Measurements from ENCODE around the gene RNF130.

GRCh38 chr5:179967489-179967888, 104.1 kb downstream of the RNF130 start:
- TF ChIP-seq, protein P1, sequence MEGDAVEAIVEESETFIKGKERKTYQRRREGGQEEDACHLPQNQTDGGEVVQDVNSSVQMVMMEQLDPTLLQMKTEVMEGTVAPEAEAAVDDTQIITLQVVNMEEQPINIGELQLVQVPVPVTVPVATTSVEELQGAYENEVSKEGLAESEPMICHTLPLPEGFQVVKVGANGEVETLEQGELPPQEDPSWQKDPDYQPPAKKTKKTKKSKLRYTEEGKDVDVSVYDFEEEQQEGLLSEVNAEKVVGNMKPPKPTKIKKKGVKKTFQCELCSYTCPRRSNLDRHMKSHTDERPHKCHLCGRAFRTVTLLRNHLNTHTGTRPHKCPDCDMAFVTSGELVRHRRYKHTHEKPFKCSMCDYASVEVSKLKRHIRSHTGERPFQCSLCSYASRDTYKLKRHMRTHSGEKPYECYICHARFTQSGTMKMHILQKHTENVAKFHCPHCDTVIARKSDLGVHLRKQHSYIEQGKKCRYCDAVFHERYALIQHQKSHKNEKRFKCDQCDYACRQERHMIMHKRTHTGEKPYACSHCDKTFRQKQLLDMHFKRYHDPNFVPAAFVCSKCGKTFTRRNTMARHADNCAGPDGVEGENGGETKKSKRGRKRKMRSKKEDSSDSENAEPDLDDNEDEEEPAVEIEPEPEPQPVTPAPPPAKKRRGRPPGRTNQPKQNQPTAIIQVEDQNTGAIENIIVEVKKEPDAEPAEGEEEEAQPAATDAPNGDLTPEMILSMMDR (IDR thresholded peaks at IDR 0.05 in 4 of 5, conservative IDR thresholded peaks at IDR 0.05 in 1 of 5), result no peak
- TF ChIP-seq POLR2A (IDR thresholded peaks at IDR 0.05), result no peak

All from gastrocnemius medialis (tissue), 4 donors.